Measurements from ENCODE around the gene MEPCE.

MEPCE gene

DNA sequence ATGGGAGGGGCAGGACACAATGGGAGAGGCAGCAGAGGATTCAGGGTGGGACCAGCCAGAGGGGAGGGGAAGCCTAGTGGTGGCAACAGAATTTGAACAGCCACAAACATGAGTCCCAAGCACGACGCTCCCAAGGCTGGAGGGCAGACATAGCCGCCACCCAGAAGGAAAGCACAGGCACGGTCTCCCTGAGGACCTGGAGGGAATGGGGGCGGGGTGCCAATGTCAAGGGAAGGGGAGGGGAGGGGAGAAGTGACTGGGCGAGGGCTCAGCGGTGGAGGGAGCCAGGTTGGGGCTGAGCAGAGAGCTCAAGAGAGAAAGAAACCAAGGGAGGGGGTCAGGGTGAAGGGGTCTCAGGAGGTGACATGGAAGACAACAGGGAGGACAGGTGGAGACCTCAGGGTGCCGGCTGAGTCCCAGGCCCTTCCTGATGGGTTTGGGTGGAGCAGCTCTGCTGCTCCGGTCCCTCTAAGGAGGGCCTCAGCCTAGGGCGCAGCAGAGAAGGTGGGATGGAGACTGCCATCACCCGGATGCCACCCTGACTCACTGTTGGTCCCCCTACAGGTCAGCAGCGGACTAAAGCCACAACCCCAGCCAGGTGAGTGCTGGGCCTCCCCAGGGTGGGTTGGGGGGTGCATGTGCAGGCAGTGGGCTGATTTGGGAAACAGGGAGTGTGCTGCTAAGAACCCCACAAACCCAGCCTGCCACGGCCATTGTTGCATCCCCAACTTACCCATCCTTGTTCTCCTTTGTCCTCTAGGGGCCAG lies 32.1 kb upstream of the MEPCE start:
- DNase-seq (ENCODE audit: extremely low read depth, low read depth) = no peak
- H3K4me3 ChIP-seq (replicated peaks; ENCODE audit: low read depth, low read length) = no peak overlapping the region
- TF ChIP-seq, protein P1, sequence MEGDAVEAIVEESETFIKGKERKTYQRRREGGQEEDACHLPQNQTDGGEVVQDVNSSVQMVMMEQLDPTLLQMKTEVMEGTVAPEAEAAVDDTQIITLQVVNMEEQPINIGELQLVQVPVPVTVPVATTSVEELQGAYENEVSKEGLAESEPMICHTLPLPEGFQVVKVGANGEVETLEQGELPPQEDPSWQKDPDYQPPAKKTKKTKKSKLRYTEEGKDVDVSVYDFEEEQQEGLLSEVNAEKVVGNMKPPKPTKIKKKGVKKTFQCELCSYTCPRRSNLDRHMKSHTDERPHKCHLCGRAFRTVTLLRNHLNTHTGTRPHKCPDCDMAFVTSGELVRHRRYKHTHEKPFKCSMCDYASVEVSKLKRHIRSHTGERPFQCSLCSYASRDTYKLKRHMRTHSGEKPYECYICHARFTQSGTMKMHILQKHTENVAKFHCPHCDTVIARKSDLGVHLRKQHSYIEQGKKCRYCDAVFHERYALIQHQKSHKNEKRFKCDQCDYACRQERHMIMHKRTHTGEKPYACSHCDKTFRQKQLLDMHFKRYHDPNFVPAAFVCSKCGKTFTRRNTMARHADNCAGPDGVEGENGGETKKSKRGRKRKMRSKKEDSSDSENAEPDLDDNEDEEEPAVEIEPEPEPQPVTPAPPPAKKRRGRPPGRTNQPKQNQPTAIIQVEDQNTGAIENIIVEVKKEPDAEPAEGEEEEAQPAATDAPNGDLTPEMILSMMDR (IDR thresholded peaks at IDR 0.05; ENCODE audit: low read depth, low read length, missing control alignments) = no peak

DNA sequence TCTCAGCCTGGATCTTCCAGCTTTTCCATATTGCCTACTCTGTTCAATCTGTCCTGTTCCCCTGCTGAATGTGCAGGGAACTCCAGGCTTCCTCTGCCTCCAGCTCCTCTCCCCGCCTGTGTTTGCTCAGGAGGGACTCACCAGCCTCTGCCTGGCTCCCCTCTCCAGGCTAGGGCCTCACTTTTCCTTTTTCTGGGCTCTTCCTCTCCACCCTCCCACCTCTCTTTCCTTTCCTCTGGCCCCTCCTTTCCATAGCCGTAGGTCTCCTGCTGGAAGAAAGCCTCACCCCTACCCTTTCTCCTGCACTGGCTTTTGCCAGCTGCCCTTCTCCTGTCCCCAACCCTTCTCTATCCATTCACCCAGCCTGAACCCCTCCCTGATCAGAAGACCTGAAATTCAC lies 31.4 kb upstream of the MEPCE start:
- H3K4me3 ChIP-seq (replicated peaks; ENCODE audit: low read depth, low read length) = no peak overlapping the region
- TF ChIP-seq, protein P1 (IDR thresholded peaks at IDR 0.05; ENCODE audit: low read depth, low read length, missing control alignments) = no peak
- DNase-seq (ENCODE audit: extremely low read depth, low read depth) = no peak

DNA sequence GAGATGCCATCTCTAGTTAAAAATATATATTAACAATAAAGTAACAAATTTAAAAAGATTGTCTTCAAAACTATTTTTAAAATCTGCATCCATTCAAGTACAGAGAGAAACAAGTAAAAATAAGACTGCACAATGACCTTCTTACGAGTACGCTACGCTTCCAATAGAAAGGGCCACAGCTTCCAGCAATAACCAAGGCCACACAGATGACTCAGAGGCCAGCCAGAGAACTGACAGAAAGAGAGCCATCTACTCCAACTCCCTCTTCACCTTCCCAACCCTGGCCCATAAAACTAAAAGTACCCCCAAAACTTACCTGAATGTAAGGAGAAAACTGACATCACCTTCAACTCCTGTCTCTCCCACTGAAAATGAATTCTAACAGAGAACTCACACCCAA lies 29.6 kb upstream of the MEPCE start:
- DNase-seq (ENCODE audit: extremely low read depth, low read depth) = no peak
- no peak overlapping the region for H3K4me3 ChIP-seq (replicated peaks; ENCODE audit: low read depth, low read length)
- TF ChIP-seq, protein P1 (IDR thresholded peaks at IDR 0.05; ENCODE audit: low read depth, low read length, missing control alignments) = no peak

DNA sequence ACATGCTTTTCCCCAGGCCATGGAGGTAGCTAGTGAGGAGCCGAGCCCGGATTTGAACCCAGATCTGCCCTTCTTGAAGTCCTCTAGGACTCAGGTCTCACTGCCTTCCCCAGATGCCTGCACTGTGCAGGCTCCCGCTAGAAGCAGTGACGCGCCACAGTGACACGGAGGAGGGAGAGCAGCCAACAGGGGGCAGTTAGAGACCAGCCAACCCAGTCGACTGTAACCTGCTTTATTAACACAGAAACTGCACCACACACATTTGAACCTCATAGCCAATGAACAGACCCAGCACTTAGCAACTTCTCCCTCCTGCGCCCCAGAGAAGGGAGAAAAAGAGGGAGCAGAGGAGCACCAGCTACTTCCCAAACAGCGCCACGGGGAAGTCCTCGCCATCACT lies 29.0 kb upstream of the MEPCE start:
- TF ChIP-seq, protein P1 (IDR thresholded peaks at IDR 0.05; ENCODE audit: low read depth, low read length, missing control alignments) = peak; percentile 24
- no peak overlapping the region for H3K4me3 ChIP-seq (replicated peaks; ENCODE audit: low read depth, low read length)
- no peak for DNase-seq (ENCODE audit: extremely low read depth, low read depth)

DNA sequence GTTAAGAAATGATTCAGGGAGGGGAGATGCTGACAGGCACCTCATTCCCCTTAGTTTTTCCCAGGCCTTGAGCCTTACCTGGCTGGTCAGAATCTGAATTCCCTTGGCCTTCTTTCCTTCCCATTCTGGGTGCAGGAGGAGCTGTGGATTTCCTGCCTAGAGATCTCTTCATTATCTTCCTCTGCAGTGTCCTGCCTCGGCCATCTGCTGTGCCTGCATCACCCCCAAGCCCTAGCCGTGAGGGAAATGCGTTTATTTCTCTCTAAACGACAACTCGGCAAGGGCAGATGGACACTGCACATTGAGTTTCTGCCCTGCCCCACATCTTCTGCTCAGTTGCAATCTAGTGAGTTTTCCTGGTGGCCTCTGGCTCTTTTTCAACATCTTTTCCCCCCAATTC lies 27.8 kb upstream of the MEPCE start:
- TF ChIP-seq, protein P1 (IDR thresholded peaks at IDR 0.05; ENCODE audit: low read depth, low read length, missing control alignments) = no peak
- no peak overlapping the region for H3K4me3 ChIP-seq (replicated peaks; ENCODE audit: low read depth, low read length)
- no peak for DNase-seq (ENCODE audit: extremely low read depth, low read depth)

DNA sequence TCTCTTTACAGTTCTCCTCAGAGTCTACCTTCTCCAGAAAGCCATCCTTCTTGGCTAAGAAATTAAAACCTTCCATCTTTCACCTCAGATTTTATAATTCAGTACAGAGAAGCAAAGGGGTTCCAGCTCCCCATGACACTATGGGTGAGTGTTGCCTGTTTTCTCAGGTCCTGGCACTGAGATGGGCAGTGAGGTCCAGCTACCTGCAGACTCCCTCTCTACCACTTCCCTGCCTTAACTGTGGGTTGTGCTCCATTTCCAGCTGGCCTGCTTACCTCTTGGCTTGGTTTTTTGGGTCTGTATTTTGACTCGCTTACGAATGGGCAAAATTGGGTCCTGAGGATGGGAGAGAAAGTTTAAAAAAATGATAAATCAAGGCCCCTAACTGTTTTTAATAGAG lies 27.4 kb upstream of the MEPCE start:
- no peak overlapping the region for H3K4me3 ChIP-seq (replicated peaks; ENCODE audit: low read depth, low read length)
- DNase-seq (ENCODE audit: extremely low read depth, low read depth) = no peak
- TF ChIP-seq, protein P1 (IDR thresholded peaks at IDR 0.05; ENCODE audit: low read depth, low read length, missing control alignments) = no peak

DNA sequence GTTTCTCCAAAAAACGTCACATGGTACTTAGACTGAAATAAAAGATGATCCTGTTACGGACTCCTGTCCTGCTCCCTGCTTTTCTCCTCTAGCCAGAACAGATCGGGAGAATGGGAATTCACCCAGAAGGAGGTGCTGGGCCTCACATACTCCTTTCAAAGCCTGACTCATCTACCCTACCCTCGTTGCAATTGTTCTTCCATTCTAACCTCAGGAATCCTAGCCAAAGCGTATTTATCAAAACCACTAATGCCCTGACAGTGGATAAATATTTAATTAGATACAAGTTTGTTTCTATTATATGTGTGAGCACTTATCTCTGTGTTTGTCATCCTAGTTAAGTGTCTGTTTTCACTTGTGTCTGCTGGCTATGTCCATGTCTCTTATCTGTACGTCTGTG lies 22.9 kb upstream of the MEPCE start:
- DNase-seq (ENCODE audit: extremely low read depth, low read depth) = no peak
- TF ChIP-seq, protein P1 (IDR thresholded peaks at IDR 0.05; ENCODE audit: low read depth, low read length, missing control alignments) = no peak
- no peak overlapping the region for H3K4me3 ChIP-seq (replicated peaks; ENCODE audit: low read depth, low read length)
